ENCODE measurements around the gene RASSF7.

The RASSF7 gene

GRCh38 chr11:575313-575995 is 14.7 kb downstream of the RASSF7 start:
- Histone ChIP-seq H3K27me3 (ENCODE audit: insufficient read depth, low read length) (peaks cover 25% of the 10 kb centered on the region), H3K4me1 (ENCODE audit: insufficient read depth, low read length) (peaks cover 5% of the 10 kb centered on the region), H3K27ac (ENCODE audit: low read length) (no peak overlapping the region), H3K4me3 (ENCODE audit: low read length) (peak overlapping the region; percentile 72), H3K9me3 (ENCODE audit: insufficient read depth, low read depth, low read length) (no peaks in the 10 kb centered on the region), H3K36me3 (ENCODE audit: insufficient read depth, low read depth, low read length) (peaks cover 4% of the 10 kb centered on the region; the same call in 1 of the 2 replicates), H3K9ac (ENCODE audit: low read depth, low read length) (peak overlapping the region; percentile 51; the same call in 1 of the 2 replicates)

- peak within 1 kb of the TSS; percentile 100 for H3K9ac ChIP-seq (ENCODE audit: low read depth, low read length)
- H3K36me3 ChIP-seq (ENCODE audit: insufficient read depth, low read depth, low read length) = peaks cover 4% of the 10 kb centered on the region; the same call in 1 of the 2 replicates
- peak within 1 kb of the TSS; percentile 92 for H3K27ac ChIP-seq (ENCODE audit: low read length)
- H3K9me3 ChIP-seq (ENCODE audit: insufficient read depth, low read depth, low read length) = no peaks in the 10 kb centered on the region
- H3K27me3 ChIP-seq (ENCODE audit: insufficient read depth, low read length) = peaks cover 25% of the 10 kb centered on the region
- H3K4me3 ChIP-seq (ENCODE audit: low read length) = peak within 1 kb of the TSS; percentile 89
- H3K4me1 ChIP-seq (ENCODE audit: insufficient read depth, low read length) = peaks cover 5% of the 10 kb centered on the region
Observed at GRCh38 chr11:575996-576768, 15.4 kb downstream of the RASSF7 start, which contains the start of gene PHRF1. PHRF1 (plus strand) TSS chr11:576470; CDS start chr11:581513, 5,043 bp downstream.

- H3K27ac ChIP-seq (ENCODE audit: low read length) = no peak overlapping the region
- peaks cover 5% of the 10 kb centered on the region for H3K4me1 ChIP-seq (ENCODE audit: insufficient read depth, low read length)
Observed at GRCh38 chr11:576811-577610, 16.2 kb downstream of the RASSF7 start.

GRCh38 chr11:577611-577894 is 16.8 kb downstream of the RASSF7 start:
- peak overlapping the region; percentile 86; the same call in 1 of the 2 replicates for H3K9ac ChIP-seq (ENCODE audit: low read depth, low read length)
- peaks cover 25% of the 10 kb centered on the region for H3K27me3 ChIP-seq (ENCODE audit: insufficient read depth, low read length)
- no peak overlapping the region for H3K27ac ChIP-seq (ENCODE audit: low read length)
- no peaks in the 10 kb centered on the region for H3K9me3 ChIP-seq (ENCODE audit: insufficient read depth, low read depth, low read length)
- peak overlapping the region; percentile 86 for H3K4me3 ChIP-seq (ENCODE audit: low read length)
- H3K36me3 ChIP-seq (ENCODE audit: insufficient read depth, low read depth, low read length) = peaks cover 15% of the 10 kb centered on the region
- peaks cover 5% of the 10 kb centered on the region for H3K4me1 ChIP-seq (ENCODE audit: insufficient read depth, low read length)

More at GRCh38 chr11:576811-577610, 16.2 kb downstream of the RASSF7 start:
- Histone ChIP-seq H3K4me3 (ENCODE audit: low read length) (peak overlapping the region; percentile 86), H3K9ac (ENCODE audit: low read depth, low read length) (peak overlapping the region; percentile 86), H3K27me3 (ENCODE audit: insufficient read depth, low read length) (peaks cover 25% of the 10 kb centered on the region), H3K9me3 (ENCODE audit: insufficient read depth, low read depth, low read length) (no peaks in the 10 kb centered on the region), H3K36me3 (ENCODE audit: insufficient read depth, low read depth, low read length) (peaks cover 11% of the 10 kb centered on the region)

- H3K36me3 ChIP-seq (ENCODE audit: insufficient read depth, low read depth, low read length) = peaks cover 19% of the 10 kb centered on the region
- H3K4me3 ChIP-seq (ENCODE audit: low read length) = peak overlapping the region; percentile 86; the same call in 1 of the 2 replicates
- no peaks in the 10 kb centered on the region for H3K9me3 ChIP-seq (ENCODE audit: insufficient read depth, low read depth, low read length)
- peak overlapping the region; percentile 86; the same call in 1 of the 2 replicates for H3K9ac ChIP-seq (ENCODE audit: low read depth, low read length)
- H3K27ac ChIP-seq (ENCODE audit: low read length) = no peak overlapping the region
- H3K4me1 ChIP-seq (ENCODE audit: insufficient read depth, low read length) = peaks cover 5% of the 10 kb centered on the region
- H3K27me3 ChIP-seq (ENCODE audit: insufficient read depth, low read length) = peaks cover 20% of the 10 kb centered on the region
Observed at GRCh38 chr11:578276-579035, 17.7 kb downstream of the RASSF7 start.

- Histone ChIP-seq H3K9me3 (ENCODE audit: insufficient read depth, low read depth, low read length) (no peaks in the 10 kb centered on the region), H3K36me3 (ENCODE audit: insufficient read depth, low read depth, low read length) (peaks cover 28% of the 10 kb centered on the region), H3K27me3 (ENCODE audit: insufficient read depth, low read length) (peaks cover 6% of the 10 kb centered on the region), H3K27ac (ENCODE audit: low read length) (no peak overlapping the region), H3K9ac (ENCODE audit: low read depth, low read length) (no peak overlapping the region), H3K4me3 (ENCODE audit: low read length) (no peak overlapping the region), H3K4me1 (ENCODE audit: insufficient read depth, low read length) (peaks cover 5% of the 10 kb centered on the region)
Observed at GRCh38 chr11:579830-580601, 19.2 kb downstream of the RASSF7 start.

- H3K36me3 ChIP-seq (ENCODE audit: insufficient read depth, low read depth, low read length) = peaks cover 31% of the 10 kb centered on the region
Observed at GRCh38 chr11:581342-581741, 20.6 kb downstream of the RASSF7 start.

GRCh38 chr11:581752-582151 is 21.0 kb downstream of the RASSF7 start:
- no peaks in the 10 kb centered on the region for H3K9me3 ChIP-seq (ENCODE audit: insufficient read depth, low read depth, low read length)
- no peak overlapping the region for H3K9ac ChIP-seq (ENCODE audit: low read depth, low read length)
- no peak overlapping the region for H3K27ac ChIP-seq (ENCODE audit: low read length)
- peaks cover 35% of the 10 kb centered on the region for H3K36me3 ChIP-seq (ENCODE audit: insufficient read depth, low read depth, low read length)
- peaks cover 5% of the 10 kb centered on the region for H3K4me1 ChIP-seq (ENCODE audit: insufficient read depth, low read length)
- H3K27me3 ChIP-seq (ENCODE audit: insufficient read depth, low read length) = no peaks in the 10 kb centered on the region
- H3K4me3 ChIP-seq (ENCODE audit: low read length) = no peak overlapping the region

More at GRCh38 chr11:581342-581741, 20.6 kb downstream of the RASSF7 start:
- Histone ChIP-seq H3K27me3 (ENCODE audit: insufficient read depth, low read length) (no peaks in the 10 kb centered on the region), H3K27ac (ENCODE audit: low read length) (no peak overlapping the region), H3K9ac (ENCODE audit: low read depth, low read length) (no peak overlapping the region; the same call in 1 of the 2 replicates), H3K4me3 (ENCODE audit: low read length) (no peak overlapping the region), H3K4me1 (ENCODE audit: insufficient read depth, low read length) (peaks cover 5% of the 10 kb centered on the region), H3K9me3 (ENCODE audit: insufficient read depth, low read depth, low read length) (no peaks in the 10 kb centered on the region)

GRCh38 chr11:584287-584686 is 23.5 kb downstream of the RASSF7 start:
- Histone ChIP-seq H3K27ac (ENCODE audit: low read length) (no peak overlapping the region), H3K9ac (ENCODE audit: low read depth, low read length) (no peak overlapping the region), H3K27me3 (ENCODE audit: insufficient read depth, low read length) (no peaks in the 10 kb centered on the region), H3K36me3 (ENCODE audit: insufficient read depth, low read depth, low read length) (peaks cover 54% of the 10 kb centered on the region), H3K4me3 (ENCODE audit: low read length) (no peak overlapping the region), H3K4me1 (ENCODE audit: insufficient read depth, low read length) (no peaks in the 10 kb centered on the region), H3K9me3 (ENCODE audit: insufficient read depth, low read depth, low read length) (no peaks in the 10 kb centered on the region)

GRCh38 chr11:586376-587316 is 25.9 kb downstream of the RASSF7 start:
- Histone ChIP-seq H3K36me3 (ENCODE audit: insufficient read depth, low read depth, low read length) (peaks cover 74% of the 10 kb centered on the region), H3K4me3 (ENCODE audit: low read length) (no peak overlapping the region), H3K27me3 (ENCODE audit: insufficient read depth, low read length) (no peaks in the 10 kb centered on the region), H3K27ac (ENCODE audit: low read length) (no peak overlapping the region), H3K4me1 (ENCODE audit: insufficient read depth, low read length) (no peaks in the 10 kb centered on the region), H3K9me3 (ENCODE audit: insufficient read depth, low read depth, low read length) (no peaks in the 10 kb centered on the region), H3K9ac (ENCODE audit: low read depth, low read length) (no peak overlapping the region)
